GM23248 (cell line): Measurements from ENCODE around the gene COBLL1.

Experiments
- EZH2 ChIP-seq: fragments of 200-600 bp; sonication (generic); IDR thresholded peaks from 2 replicates; pipeline ENCODE4 v1.6.1; 2018; ENCODE audit warnings: antibody characterized with exemption, mild to moderate bottlenecking; ENCODE audit not compliant: insufficient read depth, poor library complexity, severe bottlenecking
- EZH2phosphoT487 ChIP-seq: fragments of 200-600 bp; sonication (generic); IDR thresholded peaks from 2 replicates; pipeline ENCODE4 v1.6.1; 2018; ENCODE audit warnings: antibody characterized with exemption, moderate library complexity, mild to moderate bottlenecking, low read depth; ENCODE audit not compliant: insufficient read depth

DNA sequence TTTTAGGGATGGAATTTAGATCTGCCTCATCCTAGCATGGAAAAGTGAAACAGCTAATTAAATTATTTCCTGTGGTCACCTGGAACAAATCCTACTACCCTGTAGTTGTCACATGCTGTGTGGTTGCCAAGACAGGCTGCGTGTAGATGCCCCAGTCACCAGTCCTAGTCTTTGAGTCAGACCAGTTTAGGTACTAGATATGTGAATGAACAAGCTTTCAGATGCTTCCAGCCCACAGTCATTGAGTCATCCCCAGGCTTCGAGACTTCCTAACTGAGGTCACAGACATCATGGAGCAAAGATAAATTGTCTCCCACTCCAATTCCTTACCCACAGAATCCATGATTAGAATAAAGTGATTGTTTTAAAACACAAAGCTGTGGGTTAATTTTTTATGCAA is 184.5 kb downstream of the COBLL1 start:
- TF ChIP-seq EZH2 (no peak), EZH2phosphoT487 (0 out of 2 replicates have a peak, but pooled peaks have one; percentile 29)
